ENCODE measurements around the gene GPC6.
"Not testable (repeated sequence)": the region's sequence is repeated elsewhere in the genome, so short reads cannot be mapped to it uniquely, and the experiment has no call there.

Gene GPC6

DNA sequence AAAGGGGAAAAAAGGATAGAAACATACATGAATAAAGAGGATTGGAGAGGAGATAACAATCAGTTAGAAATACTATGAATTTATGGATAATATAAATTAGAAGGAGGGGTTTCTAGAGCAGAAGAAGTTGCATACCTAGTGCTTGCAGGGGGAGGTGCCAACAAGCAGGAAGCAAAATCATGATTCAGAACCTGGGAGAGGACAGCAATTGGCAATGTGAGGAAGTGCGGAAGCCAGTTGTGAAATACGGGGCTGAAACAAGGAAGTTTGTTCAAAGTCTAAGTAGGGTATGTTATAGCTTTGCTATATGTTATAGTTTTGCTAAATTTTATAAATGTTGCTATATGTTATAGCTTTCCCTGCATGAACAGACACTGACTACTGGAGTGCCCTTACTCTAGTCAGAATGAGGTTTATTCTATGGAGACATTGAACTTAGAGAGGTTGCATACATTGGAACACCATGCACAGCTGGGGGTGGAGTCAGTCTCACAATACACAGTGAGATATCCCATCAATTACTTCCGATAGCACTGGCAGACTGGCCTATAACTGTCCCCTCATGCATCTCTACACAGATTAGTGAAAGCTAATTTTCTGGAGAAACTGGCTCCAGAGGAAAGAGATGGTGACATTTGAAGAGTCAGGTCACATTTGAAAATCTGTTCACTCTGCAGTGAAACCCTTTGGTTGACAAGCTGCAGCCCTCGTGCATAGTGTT, 92.1 kb downstream of the GPC6 start:
- DNase-seq (ENCODE audit: low read depth in 2 of 2), result no peak

DNA sequence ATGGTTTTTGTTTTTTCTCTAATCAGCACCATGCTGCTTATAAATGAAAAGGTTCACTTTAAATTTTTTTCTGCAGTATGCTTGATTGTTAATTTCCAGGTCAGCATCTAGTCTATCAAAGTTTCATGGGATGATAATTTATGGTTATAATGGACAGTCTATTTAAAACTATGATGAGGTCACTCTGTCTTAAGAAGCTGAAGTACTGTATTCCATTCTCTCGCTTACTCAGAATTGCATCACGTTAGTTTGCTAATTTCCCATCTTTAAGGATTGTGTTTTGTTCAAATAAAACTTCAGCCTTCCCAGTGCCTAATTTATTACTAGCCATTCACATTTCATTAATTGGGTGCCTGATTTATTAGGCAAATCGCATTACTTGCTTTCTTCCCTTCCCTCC, 94.3 kb downstream of the GPC6 start:
- DNase-seq (ENCODE audit: low read depth in 2 of 2), result no peak

DNA sequence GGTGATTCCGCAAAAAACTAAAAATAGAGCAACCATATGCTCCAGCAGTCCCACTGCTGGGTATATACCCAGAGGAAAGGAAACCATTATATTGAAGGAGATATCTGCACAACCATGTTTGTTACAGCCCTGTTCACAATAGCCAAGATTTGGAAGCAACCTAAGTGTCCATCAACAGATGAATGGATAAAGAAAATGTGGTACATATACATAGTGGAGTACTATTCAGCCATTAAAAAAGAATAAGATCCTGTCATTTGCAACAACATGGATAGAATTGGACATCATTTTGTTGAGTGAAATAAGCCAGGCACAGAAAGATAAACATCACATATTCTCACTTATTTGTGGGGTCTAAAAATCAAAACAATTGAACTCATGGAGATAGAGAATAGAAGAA, 97.3 kb downstream of the GPC6 start:
- DNase-seq (ENCODE audit: low read depth in 2 of 2), result not testable (repeated sequence)

DNA sequence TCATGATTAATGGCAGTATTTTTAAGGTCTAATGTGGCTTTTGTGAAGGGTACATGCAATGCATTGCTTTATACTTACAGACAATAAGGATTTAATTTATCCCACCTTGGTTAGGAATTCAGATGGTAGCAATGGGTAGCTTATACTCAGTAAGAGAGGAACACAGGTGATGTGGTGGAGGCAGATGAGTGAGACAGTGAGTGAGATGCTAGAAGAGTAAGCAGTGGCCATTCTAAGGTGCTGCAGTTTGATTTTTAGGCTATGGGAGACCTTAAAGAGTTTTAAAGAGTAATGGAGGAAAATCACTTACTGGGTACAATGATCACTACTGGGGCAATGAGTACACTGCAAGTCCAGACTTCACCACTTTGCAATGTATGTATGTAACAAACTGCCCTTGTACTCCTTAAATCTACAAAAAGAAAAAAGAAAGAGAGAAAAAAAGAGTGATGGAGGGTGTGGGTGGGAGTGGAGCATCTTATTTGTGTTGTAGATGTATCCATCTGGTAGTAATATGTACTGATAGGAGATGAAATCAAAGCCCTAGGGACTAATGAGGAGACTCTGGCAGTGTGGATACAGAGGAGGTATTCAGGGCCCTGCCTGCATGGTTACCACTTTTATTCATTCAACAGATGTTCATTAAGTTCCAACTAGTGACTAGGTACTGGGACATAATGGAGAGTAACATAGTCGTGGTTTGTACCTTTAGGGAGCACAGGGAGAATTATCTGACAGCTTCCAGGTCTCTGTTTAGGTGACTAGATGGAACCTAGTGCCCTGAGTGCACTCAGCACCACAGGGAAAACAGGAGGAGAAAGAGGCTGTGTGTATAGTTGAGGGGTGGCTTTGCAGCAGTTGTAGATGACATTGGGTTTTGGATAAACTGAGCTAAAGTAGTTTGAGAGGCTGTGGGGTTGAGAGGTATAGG, 99.0 kb downstream of the GPC6 start:
- no peak for DNase-seq (ENCODE audit: low read depth in 2 of 2)

DNA sequence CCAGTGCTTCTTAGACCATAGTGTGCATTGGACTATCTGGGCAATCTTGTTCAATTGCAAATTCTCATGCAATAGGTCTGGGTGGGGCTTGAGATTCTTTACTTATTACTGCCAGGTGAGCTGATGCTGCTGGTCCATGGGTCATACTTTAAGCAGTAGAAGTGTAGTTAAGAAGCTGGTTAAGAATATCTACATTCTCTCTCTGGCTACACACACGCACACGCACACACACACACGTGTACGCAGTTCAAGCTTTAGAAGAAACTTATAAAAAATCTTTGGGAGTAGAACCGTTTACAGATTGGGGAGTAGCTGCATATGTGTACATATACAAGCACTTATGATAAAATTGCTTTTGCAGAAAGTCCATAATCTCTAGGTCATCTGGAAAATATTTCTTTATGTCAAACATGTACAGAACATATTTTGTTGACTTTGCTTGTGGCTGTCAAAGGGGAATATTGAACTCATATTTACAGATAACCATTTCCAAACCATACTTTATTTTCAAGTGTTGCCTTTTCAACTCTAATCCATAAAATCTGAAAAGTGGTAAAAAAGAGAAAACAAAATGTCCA, 99.7 kb downstream of the GPC6 start:
- no peak for DNase-seq (ENCODE audit: low read depth in 2 of 2)

DNA sequence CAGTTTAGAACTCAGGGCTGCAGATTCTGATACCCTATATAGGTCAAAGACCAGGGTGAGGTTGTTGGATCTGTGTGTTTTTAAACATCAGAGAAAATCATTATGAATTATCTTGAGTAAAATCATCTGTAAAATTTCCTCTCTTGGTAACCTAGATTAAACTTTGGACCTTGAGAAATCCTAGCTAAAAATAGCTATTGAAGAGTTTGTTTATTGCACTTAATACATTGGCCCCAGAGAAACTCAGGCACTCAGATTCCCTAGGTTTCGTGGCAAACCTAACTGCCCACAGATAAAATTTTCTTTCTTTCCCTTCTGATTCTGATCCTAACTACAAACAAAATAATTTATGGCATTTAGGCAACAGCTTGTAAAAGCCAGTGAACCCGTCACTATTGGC, 102.3 kb downstream of the GPC6 start:
- DNase-seq (ENCODE audit: low read depth in 2 of 2), result no peak

DNA sequence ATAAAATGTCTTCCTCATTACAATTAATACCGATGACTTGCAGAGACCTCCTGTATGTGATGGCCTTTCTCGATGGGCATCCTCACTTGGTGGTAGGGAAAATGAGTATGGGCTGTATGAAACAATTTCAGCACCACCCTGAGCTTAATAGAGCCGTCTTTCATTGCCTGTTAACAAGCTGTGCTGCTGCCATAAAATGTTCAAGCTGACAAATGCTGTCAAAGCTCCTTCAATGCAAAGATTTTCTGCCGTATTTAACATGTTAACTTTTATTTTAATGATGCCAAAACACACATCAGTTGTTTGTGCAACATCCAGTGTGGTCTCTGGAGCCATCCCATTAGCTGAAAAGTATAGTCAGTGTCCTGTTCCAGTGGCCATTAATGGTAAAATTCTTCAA, 110.1 kb downstream of the GPC6 start:
- no peak for DNase-seq (ENCODE audit: low read depth in 2 of 2)

DNA sequence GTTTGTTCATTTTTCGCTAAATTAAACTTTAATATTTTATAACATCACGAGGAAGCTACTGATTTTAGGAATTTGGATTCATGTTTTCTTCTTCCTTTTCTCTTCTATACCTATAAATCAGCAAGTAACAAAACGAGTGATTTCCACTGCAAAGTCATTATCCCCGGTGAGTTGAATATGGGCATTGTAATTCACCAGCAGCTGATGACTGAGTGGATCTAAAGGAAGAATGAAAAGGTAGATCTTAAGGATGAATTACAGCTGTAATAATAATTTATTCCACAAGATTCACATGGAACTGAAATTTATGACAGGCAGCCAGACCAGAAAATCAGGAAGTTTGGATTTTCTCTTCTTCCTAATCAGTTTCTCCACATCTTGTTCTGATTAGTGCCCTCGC, 111.4 kb downstream of the GPC6 start:
- DNase-seq (ENCODE audit: low read depth in 2 of 2), result no peak

DNA sequence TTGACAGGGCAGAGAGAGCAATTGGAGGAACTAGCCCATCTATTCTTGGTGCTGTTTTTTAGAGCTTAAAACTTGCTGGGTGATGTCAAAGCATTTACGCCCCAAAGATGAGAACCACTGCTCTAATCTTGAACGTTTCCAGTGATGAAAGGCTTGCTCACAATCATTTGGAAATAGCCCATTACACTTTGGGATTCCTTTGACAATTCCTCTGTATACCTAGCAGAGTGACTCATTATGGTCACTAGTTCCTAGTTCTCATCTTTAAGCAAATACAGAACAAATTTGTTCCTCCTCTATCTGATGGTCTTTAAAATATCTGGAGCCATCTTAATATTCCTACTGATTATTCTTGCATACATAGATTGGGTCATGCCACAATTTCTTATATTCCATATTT, 112.3 kb downstream of the GPC6 start:
- DNase-seq (ENCODE audit: low read depth in 2 of 2), result no peak

DNA sequence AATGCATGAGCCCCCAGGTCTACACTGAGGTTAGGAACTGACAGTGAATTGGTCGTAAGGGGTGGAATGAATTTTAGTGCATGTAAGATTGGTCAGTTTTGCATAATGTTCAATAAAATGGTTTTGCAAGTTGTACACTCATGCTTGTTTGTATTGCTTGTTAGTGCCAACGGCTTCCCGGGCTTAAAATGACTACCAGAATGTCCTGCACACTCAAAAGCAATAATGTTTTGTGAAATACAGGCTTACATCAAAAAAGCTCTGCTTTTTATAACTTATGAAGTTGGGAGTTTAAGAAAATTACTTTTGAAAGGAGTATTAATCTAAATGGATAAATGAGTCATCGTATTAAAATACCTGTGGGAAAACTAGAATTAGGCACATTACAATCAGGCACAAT, 112.9 kb downstream of the GPC6 start:
- no peak for DNase-seq (ENCODE audit: low read depth in 2 of 2)

DNA sequence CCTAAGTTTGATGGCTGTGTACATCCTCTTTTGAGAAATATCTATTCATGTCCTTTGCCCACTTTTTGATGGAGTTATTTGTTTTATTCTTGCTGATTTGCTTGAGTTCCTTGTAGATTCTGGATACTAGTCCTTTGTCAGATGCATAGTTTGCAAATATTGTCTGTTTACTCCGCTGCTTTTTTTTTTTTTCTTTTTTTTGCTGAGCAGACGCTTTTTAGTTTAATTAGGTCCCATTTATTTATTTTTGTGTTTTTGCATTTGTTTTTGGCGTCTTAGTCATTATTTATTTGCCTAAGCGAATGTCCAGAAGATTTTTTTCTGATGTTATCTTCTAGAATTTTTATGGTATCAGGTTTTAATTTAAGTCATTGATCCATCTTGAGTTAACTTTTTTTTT, 114.9 kb downstream of the GPC6 start:
- DNase-seq (ENCODE audit: low read depth in 2 of 2), result no peak

DNA sequence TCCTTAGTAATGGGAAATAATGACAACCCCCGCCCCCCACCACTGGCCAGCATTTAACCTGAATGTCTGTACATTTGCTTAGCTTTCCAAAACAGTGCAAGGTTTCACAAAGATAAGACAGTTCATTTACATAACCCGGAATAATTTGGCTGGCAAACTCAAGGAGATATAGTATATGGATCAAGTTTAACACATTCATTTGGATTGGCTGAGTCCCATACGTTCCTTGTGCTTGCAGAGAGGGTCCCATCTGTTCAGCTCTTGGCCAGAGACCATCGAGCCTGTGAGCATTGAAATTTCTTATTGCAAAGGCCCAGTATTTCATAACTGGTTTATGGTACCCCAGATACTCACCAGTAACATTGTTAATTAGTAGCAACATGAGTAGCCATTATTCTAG, 116.5 kb downstream of the GPC6 start:
- DNase-seq (ENCODE audit: low read depth in 2 of 2), result no peak

DNA sequence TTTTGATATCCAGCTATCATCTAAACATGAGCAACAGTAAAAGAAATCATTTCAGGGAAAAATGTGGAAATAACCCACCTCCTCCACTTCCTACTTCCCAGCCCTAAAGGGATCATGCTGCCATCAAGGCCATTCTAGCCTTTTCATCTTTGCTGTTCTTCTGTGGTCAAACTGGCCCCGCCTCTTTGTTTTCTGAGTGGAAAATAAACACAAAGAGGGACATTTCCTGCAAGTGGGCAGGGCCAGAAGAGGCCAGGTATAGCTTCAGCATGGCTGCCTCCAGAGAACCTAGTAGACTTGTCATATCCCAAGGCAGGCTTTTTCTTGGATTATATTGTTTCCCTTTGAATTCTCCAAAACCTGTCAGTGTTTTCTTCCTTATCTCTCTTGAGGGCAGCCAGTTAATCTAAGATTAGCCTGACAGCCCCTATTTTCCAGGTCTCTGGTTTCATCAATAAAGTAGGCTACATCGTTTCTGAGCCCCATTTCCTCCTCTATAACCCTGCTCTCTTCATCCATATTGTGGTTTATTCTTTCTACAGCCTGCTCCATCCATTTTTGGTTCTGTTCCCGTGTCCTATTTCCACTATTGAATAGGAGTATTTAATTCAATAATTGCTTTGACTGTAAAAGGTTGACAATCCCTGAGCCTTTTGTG, 117.6 kb downstream of the GPC6 start:
- DNase-seq (ENCODE audit: low read depth in 2 of 2), result no peak

DNA sequence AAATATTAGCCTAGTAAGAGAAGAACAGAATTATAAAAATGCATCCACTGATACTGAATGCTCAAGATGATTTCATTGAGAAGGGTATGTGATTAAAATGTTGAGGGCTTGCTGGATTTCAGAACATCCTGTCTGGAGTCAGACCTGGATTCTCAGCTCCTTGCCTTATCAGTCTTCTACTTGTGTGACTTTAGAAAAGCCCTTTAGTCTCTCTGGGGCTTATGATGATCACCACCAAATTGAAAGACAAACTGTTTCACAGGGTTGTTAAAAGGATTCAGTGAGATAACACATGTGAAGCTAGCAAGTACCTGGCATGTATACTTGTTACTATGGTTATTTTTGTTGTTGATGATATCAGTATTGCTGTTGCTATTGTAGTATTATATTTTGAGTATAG, 118.4 kb downstream of the GPC6 start:
- DNase-seq (ENCODE audit: low read depth in 2 of 2), result no peak

DNA sequence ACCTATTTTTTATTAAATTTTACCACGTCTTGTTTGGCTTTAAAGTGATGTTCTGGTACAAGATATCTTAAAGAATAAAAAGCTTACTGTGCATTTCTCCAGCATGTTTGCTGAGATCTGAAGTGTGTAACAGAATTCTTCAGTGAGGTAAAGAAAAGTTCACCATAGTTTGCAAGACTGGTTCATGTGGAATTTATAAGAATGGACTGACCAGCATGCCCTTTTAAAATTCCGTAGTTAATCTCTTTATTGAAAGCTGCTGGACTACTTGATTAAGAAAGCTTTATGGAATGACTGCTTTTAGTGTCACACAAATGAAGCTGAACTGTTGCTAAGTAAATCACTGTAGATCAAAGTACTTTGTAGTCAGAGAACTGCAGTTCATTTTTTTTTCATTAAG, 119.2 kb downstream of the GPC6 start:
- DNase-seq (ENCODE audit: low read depth in 2 of 2), result no peak

DNA sequence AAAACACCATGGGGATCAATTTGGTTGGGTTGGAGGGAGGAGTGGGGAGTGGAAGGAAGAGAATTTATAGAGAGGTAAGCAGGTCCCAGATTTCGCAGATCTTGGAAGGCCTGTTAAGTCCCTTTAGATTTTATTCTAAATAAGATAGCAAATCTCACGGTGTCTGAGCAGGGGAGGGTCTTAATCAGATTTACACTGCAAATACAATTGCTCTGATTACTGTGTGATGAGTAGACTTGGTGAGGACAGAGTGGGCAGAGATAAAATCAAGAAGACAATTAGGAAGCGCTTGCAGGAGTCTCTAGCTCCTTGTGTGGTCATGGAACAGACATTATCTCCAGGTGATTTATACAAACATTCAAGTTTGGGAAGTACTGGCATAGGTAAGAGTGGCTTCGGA, 126.0 kb downstream of the GPC6 start:
- no peak for DNase-seq (ENCODE audit: low read depth in 2 of 2)

DNA sequence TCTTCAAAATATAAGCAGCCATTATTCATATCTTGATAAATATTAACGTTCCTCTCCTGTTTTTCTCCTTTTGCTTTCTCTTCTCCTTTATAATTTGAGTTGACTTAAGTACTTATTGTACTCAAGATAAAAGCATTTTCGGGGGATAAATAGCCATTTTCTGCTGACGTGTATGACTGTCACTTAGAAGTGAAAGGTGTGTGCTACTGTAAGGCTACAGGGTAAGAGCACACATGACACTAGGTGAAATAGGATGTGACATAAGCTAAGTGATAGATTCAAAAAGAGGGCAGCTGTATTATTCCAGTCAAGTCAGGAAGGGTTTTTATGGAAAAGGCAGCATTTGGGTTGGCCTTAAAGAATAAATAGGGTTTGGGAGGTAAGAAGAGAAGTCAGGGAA, 128.5 kb downstream of the GPC6 start:
- DNase-seq (ENCODE audit: low read depth in 2 of 2), result no peak

DNA sequence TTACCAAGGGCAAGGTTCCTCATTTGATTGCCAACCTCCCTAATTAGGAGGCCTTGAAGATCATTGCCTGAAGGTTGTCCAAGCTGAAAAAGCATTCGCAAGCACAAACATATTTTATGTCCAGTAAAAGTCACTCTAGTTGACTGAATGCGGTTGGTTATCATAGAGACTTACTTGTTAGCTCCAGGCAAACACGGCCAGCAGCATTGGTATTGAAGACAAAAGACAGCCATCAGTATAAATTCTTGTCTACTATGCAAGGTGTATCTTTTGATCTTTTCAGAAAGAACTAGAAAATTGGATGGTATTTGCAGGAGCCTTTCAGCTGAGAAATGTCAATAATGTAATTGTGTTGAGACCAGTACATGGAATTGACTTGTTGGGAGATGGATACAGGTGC, 129.9 kb downstream of the GPC6 start:
- DNase-seq (ENCODE audit: low read depth in 2 of 2), result no peak

DNA sequence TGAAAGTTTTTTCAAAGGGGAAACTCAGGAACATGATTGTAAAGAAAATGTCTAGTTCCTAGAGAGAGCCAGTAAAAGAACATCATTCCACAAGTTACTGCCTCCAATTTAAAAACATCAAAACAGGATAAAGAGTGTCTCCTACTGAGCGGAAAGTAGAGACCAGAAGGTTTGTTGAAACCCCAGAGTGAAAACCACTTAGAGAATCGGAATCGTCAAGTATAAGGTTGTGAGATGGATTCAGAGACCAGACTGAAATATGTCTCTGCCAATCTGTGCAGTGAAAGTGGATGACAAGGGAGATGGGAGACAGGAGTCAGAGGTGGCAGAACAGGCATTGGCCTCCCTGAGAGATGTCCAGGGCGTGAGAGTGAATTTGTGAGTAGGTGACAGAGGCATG, 133.4 kb downstream of the GPC6 start:
- DNase-seq (ENCODE audit: low read depth in 2 of 2), result no peak

DNA sequence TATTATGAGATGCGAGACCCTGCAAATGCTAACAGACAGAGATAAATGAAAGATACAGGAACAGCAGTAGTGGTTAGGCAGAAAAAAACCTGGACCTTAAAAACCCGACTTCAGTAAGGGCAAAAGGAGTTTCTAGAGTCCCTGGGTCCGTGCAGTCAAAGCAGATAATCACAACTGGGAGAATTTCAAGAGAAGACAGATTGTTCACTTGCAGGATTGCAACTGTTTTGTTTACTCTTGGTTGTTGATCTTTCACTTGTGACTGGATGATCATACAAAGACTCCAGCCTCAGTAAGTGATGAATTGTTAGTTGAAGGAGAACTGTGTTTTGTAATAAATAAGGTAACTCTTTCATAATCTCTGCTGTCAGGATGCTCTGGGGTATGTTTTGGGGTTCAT, 135.1 kb downstream of the GPC6 start:
- DNase-seq (ENCODE audit: low read depth in 2 of 2), result no peak

DNA sequence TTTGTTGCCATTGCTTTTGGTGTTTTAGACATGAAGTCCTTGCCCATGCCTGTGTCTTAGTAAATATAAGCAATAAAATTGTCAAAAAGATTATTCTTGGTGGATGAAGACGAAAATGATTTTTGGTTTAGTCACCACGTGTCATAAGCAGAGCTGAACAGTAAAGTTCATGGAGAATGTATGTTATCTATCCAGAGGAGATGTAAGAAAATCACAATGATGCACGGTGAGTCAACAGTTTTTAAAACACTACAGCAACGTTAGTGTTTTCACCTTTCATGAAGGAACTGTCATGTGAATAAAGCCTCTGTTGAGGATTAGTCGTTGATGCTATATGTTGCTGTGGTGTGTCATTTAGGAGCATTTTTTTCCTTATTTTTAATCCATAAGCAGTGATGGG, 137.6 kb downstream of the GPC6 start:
- no peak for DNase-seq (ENCODE audit: low read depth in 2 of 2)

DNA sequence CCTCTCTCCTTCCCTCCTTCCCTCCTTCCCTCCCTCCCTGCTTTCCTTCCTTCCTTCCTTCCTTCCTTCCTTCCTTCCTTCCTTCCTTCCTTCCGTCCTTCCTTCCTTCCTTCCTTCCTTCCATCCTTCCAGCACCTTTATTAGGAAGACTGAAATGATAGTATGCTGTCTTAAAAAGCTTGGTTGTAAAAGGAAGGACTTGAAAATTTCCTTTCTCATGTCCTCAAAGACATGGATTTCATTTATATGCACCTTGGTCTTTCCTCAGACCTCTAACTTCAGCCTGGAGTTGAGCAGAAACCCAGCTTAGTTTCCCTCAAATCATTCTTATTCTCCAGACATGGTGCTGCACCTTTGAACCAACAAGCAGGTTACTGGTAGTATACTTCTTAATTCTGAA, 141.7 kb downstream of the GPC6 start:
- no peak for DNase-seq (ENCODE audit: low read depth in 2 of 2)
